ENCODE results near the gene UPP2.

DNA sequence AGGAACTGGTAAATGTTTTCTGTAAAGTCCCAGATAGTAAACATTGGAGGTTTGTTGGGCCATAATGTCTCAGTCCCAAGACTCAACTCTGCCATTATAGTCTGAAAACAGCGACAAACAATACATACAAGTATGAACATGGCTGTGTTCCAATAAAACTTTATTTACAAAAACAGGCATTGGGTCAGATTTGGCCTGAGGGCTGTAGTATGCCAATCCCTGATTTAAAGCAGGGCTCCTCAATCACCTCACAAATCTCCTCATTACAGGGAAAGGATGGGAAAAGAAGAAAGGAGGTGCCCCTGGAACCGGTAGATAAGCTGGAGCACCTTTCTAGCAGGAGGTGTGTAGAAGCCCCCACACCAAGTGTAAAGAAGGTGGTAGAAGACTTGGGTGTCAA is 48.9 kb upstream of the UPP2 start:
- TF ChIP-seq FOXP2 (optimal IDR thresholded peaks at IDR 0.05; ENCODE audit: borderline replicate concordance, extremely low read depth, extremely low read length, insufficient read depth) (no peak), TAF1 (IDR thresholded peaks at IDR 0.05; ENCODE audit: borderline replicate concordance, insufficient read depth, low read length) (no peak)

Data from PFSK-1 (cell line).